Thyroid gland (tissue), 4 donors: ENCODE data around the gene ALPK3.

Experiments
- CTCF ChIP-seq, 6 experiments: fragments of 200-600 bp in 3 of 6; fragments of 450-650 bp in 3 of 6; sonication (generic) in 3 of 6; IDR thresholded peaks; one replicate each; pipeline ENCODE4 v1.5.1; 2016 to 2019; ENCODE audit warnings: antibody characterized with exemption in 6 of 6, mild to moderate bottlenecking in 2 of 6, inconsistent platforms in 1 of 6, moderate library complexity in 1 of 6
- POLR2A ChIP-seq, 2 donors: fragments of 450-650 bp; IDR thresholded peaks; one replicate each; pipeline ENCODE4 v1.6.1; 2017; ENCODE audit warnings: antibody characterized with exemption in 2 of 2, mild to moderate bottlenecking in 2 of 2, moderate library complexity in 1 of 2

DNA sequence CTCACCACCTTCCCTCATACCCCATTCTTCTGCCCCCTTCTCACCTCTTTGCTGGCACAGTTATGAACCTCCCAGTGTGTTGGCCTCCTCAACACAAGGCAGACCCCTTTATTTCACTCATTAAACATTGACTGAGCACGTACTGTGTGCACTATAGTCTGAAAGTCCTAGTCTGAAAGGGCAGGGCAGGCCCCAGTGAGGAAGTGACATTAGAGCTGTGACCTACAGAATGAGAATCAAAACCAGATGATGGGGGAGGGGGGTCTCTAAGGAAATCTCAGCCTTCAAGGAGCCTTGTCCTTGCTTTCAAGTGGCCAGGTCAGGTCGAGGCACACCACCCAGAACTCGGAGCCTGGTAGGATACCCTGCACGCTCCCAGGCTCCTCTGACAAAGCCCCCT lies 70.8 kb downstream of the ALPK3 start:
- TF ChIP-seq CTCF (IDR thresholded peaks at IDR 0.05): no peak
- TF ChIP-seq POLR2A (IDR thresholded peaks at IDR 0.05): no peak
